ENCODE measurements around the gene CHST8.

Gene CHST8

DNA sequence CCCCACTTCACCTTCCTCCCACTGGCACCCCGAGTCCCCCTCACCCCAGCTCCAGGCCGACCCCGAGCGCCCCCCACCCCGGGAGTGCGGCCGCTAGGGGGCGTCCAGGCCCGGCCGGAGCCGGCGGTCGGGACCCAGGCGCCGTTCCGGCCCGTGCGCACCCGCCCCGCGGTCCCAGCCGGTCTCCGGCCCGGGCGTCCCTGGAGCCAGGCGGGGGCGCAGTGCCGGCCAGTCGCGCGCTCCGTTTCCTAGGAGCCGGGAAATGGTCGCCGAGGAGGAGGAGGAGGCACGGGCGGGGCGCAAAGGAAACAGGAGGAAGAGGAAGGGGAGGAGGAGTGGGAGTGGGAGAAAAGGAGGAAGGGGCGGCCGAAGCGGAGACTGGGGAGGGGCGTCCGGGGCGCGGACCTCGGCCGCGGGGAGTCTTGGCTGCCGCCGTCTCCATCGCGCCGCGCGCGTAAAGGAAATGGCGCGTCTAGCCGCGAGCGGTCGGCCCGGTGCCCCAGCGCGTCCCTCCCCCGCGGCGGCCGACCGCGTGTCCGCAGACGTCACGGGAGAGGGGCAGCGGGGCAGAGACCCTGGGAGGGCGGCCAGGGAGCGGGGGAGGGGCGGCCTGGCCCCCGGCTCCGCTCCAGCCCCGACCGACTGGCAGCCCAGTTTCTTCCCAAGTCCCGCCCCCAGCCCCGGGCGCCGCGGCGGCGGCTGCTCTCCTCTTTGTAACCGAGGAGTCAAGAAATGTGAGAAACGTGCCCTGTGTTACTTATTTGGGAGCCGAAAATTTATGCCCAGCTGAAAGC lies 173.8 kb downstream of the CHST8 start:
- no peak for DNase-seq (ENCODE audit: low read depth)

DNA sequence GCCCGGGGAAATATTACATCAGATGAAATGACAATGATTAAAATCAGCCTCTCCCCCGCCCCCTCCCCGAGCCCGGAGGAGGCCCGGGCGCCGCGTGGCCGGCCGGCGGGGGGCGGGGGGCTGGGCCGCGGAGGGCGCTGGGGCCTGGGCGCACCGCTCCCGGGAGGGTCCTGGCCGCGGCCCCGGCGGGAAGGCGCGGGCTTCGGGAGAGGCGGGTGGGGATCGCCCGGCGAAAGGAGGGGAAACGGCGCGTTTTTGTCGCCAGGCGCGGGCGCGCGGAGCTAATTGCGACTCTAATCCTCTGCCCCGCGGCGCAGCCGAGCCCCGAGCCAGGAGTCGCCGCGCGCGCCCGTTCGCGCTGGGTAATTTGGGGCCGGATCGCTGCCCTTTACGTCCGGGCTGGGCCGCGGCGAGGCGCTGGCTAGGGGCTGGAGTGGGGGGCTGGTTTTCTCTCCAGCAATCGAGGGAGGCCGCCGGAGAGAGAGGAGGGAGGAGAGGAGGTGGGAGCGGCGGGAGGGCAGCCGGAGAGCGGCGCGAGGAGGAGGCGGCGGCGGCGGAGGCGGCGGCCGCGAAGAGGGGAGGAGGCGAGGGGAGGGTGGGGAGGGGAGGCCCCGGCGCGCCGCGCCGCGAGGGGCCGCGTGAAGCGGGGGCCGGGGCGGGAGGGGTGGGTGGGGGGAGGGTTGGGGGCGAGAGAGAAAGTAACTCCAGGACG lies 174.6 kb downstream of the CHST8 start, which contains the start of gene KCTD15:
Gene KCTD15, plus strand, starts transcription at position 707 of the 712 bp plus-strand sequence. CDS start 3,585 bp downstream, outside the sequence.
- DNase-seq (ENCODE audit: low read depth), result no peak

DNA sequence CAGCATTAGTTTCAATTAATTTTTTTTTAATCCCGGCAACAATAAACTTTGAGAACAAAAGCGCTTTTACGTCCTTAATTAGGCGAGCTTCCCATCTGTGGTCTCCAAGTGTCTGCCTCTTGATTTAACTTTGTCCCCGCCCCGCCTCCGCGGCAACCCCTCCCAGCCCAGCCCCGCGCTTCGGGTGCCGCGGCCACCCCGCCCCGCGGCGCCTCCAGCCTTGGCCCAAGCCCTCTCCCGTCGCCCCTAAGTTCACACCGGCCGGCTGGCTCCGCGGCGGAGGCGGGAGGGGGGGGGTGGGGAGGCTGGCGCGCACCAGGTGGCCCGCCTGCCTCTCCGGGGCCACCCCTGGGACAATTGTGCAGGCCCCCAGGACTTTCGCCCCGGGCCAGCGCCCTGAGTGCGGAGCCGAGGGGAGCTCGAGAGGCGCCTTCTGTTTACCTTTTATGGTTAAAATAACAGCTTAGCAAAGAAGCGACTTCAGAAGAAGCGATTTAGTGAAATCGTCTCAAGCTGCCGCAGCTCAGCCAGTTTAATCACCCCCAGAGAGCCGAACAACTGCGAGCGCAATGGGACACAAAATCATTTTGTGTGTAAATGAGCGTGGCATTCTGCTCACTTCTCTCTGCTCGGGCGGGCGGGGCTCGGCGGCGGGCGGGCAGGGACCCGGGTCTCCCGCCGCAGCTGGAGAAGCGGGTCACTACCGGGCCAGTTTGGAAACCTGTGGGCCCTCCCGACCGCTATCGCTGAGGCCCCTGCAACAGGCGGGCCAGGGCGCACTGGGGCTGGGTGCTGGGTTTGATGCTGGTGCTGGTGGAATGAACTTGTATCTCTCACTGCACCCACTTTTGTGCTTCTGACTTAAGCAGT lies 176.3 kb downstream of the CHST8 start:
- no peak for DNase-seq (ENCODE audit: low read depth)

DNA sequence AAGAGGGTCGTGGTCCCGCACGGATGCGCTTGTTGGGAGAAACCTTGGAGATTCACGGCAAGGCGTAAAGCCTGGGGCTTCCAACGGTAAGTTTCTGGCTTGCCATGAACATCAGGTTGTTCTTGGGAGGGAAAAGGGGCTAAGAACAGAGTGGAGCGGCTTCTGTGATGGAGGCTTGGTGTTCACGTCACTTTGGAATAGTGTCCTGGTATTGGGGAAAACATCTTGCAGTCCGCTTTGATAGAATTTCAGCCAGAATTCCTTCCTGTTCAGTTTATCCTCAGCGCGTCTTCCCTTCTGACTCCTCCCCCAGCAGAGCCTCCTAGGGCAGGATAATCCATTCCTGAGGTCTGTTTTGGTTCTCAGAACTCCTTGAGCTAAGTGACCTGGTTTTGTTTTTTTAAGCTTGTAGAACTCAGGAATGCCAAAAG lies 176.9 kb downstream of the CHST8 start:
- DNase-seq (ENCODE audit: low read depth), result no peak

DNA sequence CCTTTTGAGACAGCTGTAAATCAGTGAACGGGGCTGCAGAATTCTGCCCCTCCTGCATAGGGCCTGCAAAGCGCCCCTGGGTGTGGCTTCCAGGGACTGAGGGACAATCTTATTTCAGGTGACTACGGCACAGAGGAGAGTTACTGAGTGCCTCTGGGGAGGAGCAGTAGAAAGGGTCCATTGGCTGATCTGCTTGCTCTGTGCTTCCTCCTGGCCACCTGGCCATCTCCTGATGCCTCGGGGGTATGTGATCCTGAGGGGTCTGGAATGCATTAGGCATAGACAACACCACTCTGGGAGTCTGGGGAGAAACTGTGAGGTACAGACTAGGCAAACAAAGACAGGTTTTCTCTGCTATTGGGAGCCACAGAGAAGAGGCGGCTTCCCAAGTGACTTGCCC lies 177.7 kb downstream of the CHST8 start:
- DNase-seq (ENCODE audit: low read depth), result no peak

DNA sequence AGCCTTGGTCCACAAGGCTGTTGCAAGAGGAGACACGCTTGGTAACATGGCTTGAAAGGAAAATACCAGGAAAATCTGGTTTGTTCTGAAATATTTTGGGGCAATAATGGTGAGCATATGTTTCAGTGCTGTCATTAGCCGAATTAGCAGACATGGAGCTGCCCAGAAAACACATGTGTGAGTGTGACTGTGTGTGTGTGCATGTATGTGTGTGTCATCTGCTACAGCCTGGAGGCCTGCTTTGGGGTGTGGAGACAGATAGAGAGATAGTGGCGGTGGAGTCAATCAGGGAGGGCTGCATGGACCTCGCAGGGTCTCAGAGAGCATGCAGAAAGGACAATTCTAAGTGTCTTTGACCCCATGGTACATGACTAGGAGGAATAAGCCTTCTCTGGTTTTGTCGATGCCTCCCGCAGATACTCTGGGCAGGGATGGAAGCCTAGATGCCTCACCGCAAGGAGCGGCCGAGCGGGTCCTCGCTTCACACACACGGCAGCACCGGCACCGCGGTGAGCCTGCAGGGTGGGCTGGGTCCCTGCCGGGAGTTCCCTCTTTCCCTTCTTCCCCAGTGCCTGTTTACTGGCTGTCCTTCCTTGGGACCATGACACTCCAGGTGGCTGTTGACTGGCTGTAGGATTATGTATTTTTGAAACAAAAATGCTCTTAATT lies 178.4 kb downstream of the CHST8 start:
- DNase-seq (ENCODE audit: low read depth), result no peak

DNA sequence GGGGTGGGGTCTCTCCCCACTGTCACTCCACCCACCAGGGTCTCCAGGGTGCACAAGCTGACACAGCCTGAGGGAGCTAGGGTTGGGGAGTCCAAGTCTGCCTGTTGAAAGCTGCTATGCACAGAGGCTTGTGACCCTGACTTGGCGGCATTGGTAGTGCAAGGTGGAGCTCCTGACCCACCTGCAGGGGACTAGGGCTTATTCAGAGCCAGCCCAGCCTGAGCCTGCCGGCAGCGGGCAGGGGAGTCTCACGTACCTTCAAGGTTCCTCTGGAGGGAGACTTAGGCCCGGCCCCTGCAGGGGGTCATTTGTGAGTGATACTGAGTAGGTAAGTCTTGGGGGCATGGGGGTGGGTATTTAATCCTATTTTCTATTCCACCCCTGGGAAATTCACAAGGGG lies 179.7 kb downstream of the CHST8 start:
- DNase-seq (ENCODE audit: low read depth), result no peak

DNA sequence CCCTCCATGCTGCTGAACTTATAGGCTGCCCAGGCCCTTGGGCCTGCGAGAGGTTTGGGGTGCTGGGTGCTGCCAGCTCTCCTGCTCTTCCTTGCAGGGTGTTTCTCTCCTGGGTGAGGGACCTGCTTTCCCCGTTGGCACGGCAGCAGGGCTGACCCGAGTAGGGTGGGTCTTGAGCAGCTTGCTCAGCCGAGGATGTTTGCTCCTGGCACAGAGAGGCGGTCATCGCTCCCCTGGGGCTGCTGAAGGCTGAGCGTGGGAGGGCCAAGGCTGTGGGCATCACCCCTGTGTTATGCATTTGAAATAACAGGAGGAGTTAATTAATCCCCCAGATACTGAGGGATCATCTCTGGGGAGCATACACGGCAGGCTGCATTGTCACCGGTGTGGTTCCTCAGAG lies 180.2 kb downstream of the CHST8 start:
- no peak for DNase-seq (ENCODE audit: low read depth)

DNA sequence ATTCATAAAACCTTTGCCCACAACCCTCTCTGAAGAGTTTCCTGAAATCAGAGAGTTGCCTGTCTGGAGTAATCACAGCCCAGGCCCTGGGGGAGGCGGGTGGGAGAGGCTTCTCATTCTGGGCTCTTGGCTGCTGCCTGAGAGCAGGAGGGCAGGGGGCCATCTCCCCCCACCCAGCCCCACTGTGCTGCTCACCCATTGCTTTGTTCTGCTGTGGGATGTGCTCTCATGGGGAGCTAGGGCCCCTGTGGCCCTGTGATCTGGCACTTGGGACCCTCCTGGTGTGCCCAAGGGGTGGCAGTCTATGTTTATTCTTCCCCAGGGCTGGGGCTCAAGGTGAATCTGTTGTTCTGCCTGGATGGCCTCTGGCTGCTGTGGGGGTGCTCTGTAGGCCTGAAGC lies 181.0 kb downstream of the CHST8 start:
- DNase-seq (ENCODE audit: low read depth), result no peak

DNA sequence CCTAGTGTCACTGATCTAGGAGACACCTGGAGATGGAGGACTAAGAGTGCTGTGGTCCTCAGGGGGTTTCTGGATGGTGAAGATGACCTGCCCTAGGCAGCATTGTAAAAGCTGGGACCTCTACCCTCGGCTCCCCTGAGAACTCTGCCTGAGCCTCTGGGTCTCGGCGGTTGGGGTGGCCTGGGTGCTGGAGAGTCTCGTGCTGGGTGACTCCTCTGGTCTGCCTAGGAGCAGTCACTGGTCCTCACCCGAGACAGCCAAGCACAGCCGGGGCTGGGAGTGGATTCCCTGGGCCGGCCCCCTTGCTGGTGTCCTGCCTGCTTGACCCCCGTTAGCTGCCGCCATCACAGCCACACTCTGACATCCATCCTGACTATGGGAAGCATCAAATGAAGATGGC lies 181.6 kb downstream of the CHST8 start:
- DNase-seq (ENCODE audit: low read depth), result no peak

DNA sequence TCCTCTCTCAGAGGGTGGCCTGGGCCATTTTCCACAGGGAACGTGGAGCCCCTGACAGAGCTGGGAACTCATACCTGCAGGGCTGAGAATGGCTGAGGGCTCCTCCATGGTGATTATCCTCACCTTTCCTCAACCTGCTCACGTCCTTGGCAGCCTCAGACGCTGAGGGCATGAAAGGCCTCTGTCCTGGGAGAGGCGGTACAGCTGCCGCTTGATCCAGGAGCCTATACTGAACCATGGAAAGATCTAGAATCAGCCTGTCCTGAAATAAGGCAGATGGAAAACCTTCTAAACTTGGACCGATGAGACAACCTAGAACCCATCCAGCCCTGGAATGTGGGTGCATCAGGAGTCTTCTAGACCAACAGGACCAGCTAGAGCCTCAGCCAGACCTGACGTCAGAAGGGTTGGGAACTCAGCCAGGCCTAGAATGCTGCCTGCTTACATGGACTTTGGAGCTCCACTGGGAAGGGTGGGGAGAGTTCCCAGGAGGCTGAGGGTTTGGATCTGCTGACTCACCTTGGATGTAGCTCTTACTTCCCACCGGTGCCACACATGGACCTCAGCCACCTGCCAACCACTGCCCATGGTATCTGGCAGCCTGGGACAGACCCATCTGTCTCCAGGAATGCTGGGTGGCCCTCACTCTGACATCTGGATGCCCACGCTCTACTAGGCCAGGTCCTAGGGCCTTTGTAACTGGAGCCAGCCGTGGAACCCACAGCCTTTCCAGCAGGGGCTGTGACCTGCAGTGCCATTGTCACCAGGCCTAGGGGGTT lies 182.5 kb downstream of the CHST8 start:
- no peak for DNase-seq (ENCODE audit: low read depth)

DNA sequence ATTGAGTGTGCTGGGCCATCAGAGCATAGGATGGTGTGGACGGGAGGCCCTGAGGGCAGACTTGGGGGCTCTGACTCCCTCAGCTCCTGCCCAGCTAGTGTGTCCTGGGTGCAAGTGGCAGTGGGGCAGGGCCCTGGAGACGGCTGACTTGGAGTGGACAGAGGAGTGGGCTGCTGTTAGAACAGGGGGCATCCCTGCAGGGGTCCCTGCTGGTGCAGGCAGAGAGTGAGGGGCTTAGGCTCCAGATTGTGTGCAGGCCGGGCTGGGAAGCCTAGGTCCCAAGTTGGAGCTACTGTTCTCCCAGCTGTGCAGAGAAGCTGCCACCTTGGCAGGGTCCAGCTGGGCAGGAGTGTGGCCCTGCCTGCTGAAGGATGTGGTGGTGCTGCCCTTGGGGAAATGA lies 183.6 kb downstream of the CHST8 start:
- no peak for DNase-seq (ENCODE audit: low read depth)

DNA sequence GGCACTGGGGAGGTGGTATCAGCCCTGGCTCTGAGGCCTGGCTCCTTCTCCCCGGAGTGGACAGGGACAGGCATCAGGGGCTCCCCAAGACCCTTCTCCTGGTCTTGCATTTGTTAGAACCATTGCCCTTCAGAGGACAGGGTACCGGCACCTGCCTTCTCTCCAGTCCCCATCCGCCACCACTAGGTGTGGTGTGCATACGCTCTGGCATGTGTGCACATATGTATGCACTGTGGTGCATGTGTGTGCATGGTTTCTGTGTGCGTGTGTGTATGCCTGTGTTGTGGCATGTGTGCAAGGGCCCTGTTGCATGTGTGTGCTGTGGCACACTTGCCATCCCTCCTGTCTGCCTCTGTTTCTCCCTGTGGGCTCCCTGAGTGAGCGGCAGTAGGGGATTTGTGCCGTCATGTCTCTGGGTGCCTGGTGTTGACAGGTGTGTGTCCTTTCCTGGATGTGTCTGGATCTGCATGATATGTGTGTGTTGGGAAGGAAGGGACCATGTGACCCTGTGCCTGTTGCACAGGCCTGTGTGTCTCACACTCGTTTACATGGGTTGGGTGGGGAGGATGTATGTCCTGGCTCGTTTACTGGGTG lies 184.2 kb downstream of the CHST8 start:
- DNase-seq (ENCODE audit: low read depth), result no peak

DNA sequence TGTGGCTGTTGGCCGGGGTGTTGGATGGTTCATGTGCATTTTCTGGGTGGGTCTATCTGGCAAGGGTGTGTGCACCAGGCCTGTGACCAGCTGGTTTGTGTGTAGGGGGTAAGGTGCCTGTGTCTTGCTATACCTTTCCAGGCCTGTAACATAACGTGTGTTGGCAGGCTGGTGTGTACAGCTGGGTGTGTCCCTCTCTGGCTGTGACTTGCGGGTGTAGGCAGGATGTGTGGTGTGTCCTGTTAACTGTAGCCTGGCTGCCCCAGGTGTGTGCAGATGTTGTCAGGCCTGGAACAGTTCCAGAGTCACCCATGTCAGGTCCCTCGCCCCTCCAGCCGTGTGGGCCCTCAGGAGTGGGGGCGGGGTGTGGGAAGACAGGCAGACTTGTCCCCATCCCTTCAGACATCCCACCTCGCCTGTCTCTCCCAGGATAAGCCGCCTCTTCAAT lies 184.7 kb downstream of the CHST8 start:
- no peak for DNase-seq (ENCODE audit: low read depth)

DNA sequence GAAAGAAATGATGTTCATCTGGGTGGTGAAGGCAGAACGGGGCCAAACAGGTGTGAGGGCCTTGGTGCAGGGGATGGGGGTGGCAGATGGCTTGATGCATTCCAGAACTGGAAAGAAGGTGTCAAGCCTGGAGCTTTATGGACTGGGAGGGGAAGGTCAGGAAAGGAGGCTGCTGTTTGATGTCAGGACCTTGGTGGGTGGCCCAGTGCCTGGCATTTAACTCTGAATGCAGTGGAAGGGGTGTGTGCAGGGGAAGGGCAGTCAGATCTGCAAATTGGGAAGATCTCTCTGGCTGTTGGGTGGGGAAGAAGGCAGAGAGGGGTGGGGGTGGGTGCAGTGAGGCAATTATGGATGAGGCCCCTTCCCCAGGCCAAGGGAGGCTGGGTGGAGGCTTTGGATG lies 186.6 kb downstream of the CHST8 start:
- DNase-seq (ENCODE audit: low read depth), result no peak

DNA sequence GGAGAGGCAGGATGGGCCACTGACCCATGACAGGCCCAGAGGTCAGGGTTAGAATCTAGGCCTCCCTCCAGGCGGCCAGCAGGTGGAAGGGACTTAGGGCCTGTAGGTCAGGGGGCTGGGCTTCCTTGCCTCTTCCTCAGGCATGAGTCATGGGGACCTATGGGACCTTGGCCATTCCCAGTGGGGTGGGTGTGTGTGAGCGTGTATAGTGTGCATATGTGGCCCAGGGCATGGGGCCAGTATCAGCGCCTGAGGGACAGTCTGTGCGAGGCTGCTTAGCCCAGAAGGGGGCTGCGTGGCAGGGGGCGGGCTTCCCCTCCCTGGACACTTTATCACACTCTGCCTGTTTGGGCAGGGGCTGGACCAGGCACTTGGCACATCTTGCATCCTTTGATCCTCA lies 188.2 kb downstream of the CHST8 start:
- no peak for DNase-seq (ENCODE audit: low read depth)

DNA sequence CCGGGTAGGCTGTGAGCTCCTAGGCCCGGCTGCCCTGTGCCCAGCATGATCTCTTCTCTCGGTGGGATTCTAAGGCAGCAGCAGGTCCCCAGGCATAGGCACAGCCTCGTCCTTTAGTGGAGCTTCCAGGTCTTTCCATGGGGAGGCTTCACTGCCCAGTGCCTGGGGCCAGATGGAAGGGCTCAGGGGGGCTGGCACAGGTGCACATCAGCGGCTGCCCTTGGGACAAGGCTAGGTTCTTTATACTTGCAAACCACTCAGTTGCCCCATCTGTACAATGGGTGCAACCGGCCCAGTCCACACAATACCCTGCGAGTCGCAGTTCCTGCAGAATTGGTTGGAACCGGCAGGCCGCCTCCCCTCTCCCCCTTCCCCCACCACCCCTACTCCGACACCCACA lies 189.1 kb downstream of the CHST8 start:
- DNase-seq (ENCODE audit: low read depth), result no peak

DNA sequence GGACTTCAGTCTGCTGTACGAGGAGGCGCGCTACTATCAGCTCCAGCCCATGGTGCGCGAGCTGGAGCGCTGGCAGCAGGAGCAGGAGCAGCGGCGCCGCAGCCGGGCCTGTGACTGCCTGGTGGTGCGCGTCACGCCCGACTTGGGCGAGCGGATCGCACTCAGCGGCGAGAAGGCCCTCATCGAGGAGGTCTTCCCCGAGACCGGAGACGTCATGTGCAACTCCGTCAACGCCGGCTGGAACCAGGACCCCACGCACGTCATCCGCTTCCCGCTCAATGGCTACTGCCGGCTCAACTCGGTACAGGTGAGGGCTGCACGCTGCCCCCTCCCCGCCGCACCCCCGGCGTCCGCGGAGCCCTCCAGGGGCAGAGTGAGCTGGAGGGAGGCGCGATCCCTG lies 189.5 kb downstream of the CHST8 start:
- no peak for DNase-seq (ENCODE audit: low read depth)

DNA sequence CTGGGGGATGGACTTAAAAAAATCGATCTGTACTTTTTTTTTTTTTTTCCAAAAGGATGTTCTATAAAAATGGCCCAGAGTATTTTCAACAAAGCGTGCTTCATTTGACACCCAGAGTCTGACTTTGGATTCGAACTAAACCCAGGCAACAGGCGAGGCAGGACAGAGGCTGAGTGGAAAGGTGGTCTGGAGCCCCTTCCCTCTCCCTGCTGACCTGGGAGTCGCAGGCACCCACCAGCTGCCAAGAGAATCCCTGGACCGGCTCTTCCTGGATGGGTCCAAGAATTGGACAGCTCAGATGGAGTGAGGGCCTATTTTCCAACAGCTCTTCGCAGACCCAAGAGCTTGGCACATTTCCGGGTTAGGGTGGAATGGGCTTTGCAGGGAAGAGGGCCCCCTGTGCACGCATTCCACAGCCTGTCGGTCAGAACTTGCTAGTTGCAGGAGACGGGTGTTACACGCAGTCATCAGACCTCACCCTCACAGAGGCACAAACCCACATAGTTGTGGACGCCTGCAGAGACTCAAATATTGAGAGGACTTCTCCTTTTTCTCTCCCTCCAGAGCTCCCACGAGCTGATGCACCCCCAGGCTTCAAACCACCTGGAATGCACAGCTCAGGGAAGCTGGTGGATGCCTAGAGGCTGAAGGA lies 190.1 kb downstream of the CHST8 start:
- no peak for DNase-seq (ENCODE audit: low read depth)
